GM12874 (cell line): ENCODE results near the gene GATA6.

Experiments
- TF ChIP-seq, protein P1 (sequence below): IDR thresholded peaks from 2 replicates; pipeline ENCODE4 v1.5.1; 2011; ENCODE audit warnings: low read depth, mild to moderate bottlenecking, control low read depth, low read length, moderate library complexity; ENCODE audit not compliant: insufficient read depth

GATA6 gene

GRCh38 chr18:22176420-22177326, 7.3 kb downstream of the GATA6 start:
- TF ChIP-seq, protein P1, sequence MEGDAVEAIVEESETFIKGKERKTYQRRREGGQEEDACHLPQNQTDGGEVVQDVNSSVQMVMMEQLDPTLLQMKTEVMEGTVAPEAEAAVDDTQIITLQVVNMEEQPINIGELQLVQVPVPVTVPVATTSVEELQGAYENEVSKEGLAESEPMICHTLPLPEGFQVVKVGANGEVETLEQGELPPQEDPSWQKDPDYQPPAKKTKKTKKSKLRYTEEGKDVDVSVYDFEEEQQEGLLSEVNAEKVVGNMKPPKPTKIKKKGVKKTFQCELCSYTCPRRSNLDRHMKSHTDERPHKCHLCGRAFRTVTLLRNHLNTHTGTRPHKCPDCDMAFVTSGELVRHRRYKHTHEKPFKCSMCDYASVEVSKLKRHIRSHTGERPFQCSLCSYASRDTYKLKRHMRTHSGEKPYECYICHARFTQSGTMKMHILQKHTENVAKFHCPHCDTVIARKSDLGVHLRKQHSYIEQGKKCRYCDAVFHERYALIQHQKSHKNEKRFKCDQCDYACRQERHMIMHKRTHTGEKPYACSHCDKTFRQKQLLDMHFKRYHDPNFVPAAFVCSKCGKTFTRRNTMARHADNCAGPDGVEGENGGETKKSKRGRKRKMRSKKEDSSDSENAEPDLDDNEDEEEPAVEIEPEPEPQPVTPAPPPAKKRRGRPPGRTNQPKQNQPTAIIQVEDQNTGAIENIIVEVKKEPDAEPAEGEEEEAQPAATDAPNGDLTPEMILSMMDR = no peak

DNA sequence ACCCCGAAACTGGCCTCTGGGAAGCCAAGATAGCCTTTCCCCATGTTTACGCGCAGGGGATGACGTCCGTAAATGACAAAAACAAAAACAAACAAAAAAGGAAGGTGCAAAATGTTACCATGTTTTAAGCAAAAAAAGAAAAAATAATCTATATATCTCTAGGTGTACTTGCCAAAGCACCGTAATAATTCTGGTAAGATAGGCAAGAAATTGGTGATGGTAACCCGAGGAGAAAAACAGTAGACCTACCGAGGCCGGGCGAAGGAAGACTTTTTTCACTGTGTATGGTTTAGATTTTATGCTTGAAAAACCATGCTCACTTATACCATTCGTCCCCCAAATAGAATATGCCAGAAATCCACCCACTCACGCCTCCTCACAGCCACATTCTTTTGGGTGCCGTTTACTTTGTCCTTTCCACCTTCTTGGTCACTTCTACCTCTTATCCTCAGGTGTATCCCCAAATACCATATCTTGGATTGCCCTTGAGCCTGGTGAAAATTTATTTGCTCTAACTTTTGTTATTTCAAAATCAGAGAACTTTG, 8.0 kb downstream of the GATA6 start:
- TF ChIP-seq, protein P1 = no peak

GRCh38 chr18:22179174-22179573, 9.8 kb downstream of the GATA6 start:
- TF ChIP-seq, protein P1 = no peak

DNA sequence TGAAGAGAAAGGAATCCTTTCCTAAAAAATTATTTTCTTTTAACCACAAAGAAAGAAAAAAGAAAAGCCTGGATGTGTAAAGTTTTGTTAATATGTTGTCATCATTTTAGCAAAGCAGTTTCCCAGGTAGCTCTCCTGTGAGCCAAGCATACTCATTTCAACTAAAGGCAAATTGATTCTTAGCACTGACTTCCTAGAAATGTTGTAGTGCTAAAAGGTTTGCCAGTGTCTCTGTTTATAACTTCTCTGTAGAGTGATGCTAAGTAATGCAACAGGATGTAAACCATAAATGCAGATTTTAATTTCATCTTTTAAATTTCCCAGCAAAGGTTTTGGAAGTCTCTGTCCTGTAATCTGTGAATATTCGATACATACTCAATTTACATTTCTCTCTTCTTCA, 10.2 kb downstream of the GATA6 start:
- TF ChIP-seq, protein P1 = no peak

- TF ChIP-seq, protein P1 = no peak
Measured at GRCh38 chr18:22180722-22181121, 11.3 kb downstream of the GATA6 start.

GRCh38 chr18:22182884-22183697, 13.7 kb downstream of the GATA6 start:
- TF ChIP-seq, protein P1 = no peak

DNA sequence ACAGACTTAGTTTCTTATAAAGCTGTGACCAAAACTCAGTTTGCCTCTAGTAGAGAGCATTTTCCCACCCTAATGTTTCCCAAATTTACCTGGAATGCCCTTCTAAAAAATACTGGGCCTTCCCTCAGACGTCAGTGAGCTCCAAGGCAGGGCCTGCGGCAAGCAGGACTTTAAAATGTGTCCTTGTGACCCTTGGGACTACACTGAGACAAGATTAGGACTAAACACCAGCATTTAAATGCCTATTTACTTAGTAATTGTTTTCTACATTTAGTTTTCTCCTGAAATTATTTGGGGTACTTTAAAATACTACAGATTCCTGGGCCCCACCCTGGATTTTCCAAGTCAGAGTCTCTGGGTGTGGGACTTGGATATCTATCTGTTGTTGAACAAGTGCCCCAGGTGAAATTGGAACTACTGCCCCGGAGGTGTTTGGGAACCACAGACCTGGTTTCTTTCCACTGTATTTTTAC, 14.3 kb downstream of the GATA6 start:
- TF ChIP-seq, protein P1 = no peak
